H7 (cell line): Measurements from ENCODE around the gene LRRC27. TPM values are rescaled to one million over a fixed set of nuclear protein-coding genes. Genes with fewer than 3 reads are reported as not detected.
A peak's percentile ranks its signal among the peaks of the same experiment; 100 is the strongest.

Experiments used
- DNase-seq: peaks from one replicate; pipeline ENCODE4 v3.0.0; 2012
- H3K27me3 ChIP-seq: 2 replicates; pipeline ENCODE4 v1.6.0; 2011; ENCODE audit warnings: mild to moderate bottlenecking, low read length; ENCODE audit not compliant: control insufficient read depth, insufficient read depth
- H3K36me3 ChIP-seq: replicated peaks from 2 replicates; pipeline ENCODE4 v1.5.1; 2011; ENCODE audit warnings: low read length; ENCODE audit not compliant: control insufficient read depth, insufficient read depth
- H3K4me3 ChIP-seq: 2 replicates; pipeline ENCODE4 v1.5.1; 2011; ENCODE audit warnings: low read depth, mild to moderate bottlenecking, control low read depth, low read length, moderate library complexity; ENCODE audit not compliant: insufficient read depth
- total RNA-seq: library from RNA; depleted of rRNA; stranded (reverse); fragments of >200 nt; shearing (Covaris generic); gene quantifications from 2 replicates; pipeline ENCODE4 v1.2.3, GENCODE V29; 2014

The LRRC27 gene
- total RNA-seq, 1 experiment from 2014 or later: 4.0 TPM

GRCh38 chr10:132409667-132410028, 77.7 kb downstream of the LRRC27 start:
- Histone ChIP-seq H3K4me3 (no peak overlapping the region), H3K27me3 (no peaks in the 10 kb centered on the region)

GRCh38 chr10:132410056-132410778, 78.2 kb downstream of the LRRC27 start:
- Histone ChIP-seq H3K36me3 (no peaks in the 10 kb centered on the region), H3K4me3 (no peak overlapping the region), H3K27me3 (no peaks in the 10 kb centered on the region)
- DNase-seq: no peak

More at GRCh38 chr10:132409667-132410028, 77.7 kb downstream of the LRRC27 start:
- no peaks in the 10 kb centered on the region for H3K36me3 ChIP-seq
- DNase-seq: peak; percentile 80

GRCh38 chr10:132410779-132411532, 79.0 kb downstream of the LRRC27 start:
- DNase-seq: no peak
- Histone ChIP-seq H3K4me3 (no peak overlapping the region), H3K36me3 (no peaks in the 10 kb centered on the region), H3K27me3 (no peaks in the 10 kb centered on the region)

- H3K27me3 ChIP-seq: no peaks in the 10 kb centered on the region
- no peak overlapping the region for H3K4me3 ChIP-seq
- peak; percentile 80 for DNase-seq
- no peaks in the 10 kb centered on the region for H3K36me3 ChIP-seq
Observed at GRCh38 chr10:132411561-132412253, 79.7 kb downstream of the LRRC27 start.

GRCh38 chr10:132412316-132413192, 80.6 kb downstream of the LRRC27 start:
- DNase-seq: peak; percentile 77
- no peaks in the 10 kb centered on the region for H3K36me3 ChIP-seq
- no peak overlapping the region for H3K4me3 ChIP-seq
- H3K27me3 ChIP-seq: no peaks in the 10 kb centered on the region

GRCh38 chr10:132413226-132414205, 81.5 kb downstream of the LRRC27 start:
- Histone ChIP-seq H3K36me3 (no peaks in the 10 kb centered on the region), H3K4me3 (no peak overlapping the region), H3K27me3 (no peaks in the 10 kb centered on the region)
- DNase-seq: no peak

- Histone ChIP-seq H3K36me3 (no peaks in the 10 kb centered on the region), H3K4me3 (no peak overlapping the region), H3K27me3 (no peaks in the 10 kb centered on the region)
- DNase-seq: peak; percentile 64
Observed at GRCh38 chr10:132414402-132415016, 82.5 kb downstream of the LRRC27 start.

GRCh38 chr10:132415255-132415654, 83.3 kb downstream of the LRRC27 start:
- Histone ChIP-seq H3K4me3 (no peak overlapping the region), H3K27me3 (no peaks in the 10 kb centered on the region), H3K36me3 (no peaks in the 10 kb centered on the region)
- DNase-seq: no peak

- H3K27me3 ChIP-seq: no peaks in the 10 kb centered on the region
- H3K36me3 ChIP-seq: no peaks in the 10 kb centered on the region
- H3K4me3 ChIP-seq: no peak overlapping the region
- DNase-seq: peak; percentile 66
Observed at GRCh38 chr10:132415956-132416355, 84.0 kb downstream of the LRRC27 start.

- DNase-seq: peak; percentile 69
- Histone ChIP-seq H3K27me3 (no peaks in the 10 kb centered on the region), H3K4me3 (no peak overlapping the region), H3K36me3 (no peaks in the 10 kb centered on the region)
Observed at GRCh38 chr10:132416566-132417256, 84.7 kb downstream of the LRRC27 start.

GRCh38 chr10:132417257-132417910, 85.4 kb downstream of the LRRC27 start:
- no peaks in the 10 kb centered on the region for H3K27me3 ChIP-seq

GRCh38 chr10:132417957-132418441, 86.0 kb downstream of the LRRC27 start:
- H3K4me3 ChIP-seq: no peak overlapping the region
- H3K27me3 ChIP-seq: no peaks in the 10 kb centered on the region
- DNase-seq: peak; percentile 80
- no peaks in the 10 kb centered on the region for H3K36me3 ChIP-seq

More at GRCh38 chr10:132417257-132417910, 85.4 kb downstream of the LRRC27 start:
- H3K36me3 ChIP-seq: no peaks in the 10 kb centered on the region
- H3K4me3 ChIP-seq: no peak overlapping the region
- peak; percentile 64 for DNase-seq
